HCT116 (cell line): ENCODE measurements around the gene PLA2R1. TPM values are rescaled to one million over a fixed set of nuclear protein-coding genes. Genes with fewer than 3 reads are reported as not detected.

Experiments used
- ATAC-seq: fragments of 200-7000 bp; cut with Tn5 transposase; 2 replicates; pipeline ENCODE4 v1.9.1; 2020; ENCODE audit warnings: mild to moderate bottlenecking, moderate library complexity
- BruUV-seq: library from RNA; stranded (reverse); fragments of 400-500 nt; replicated peaks from 2 replicates; lab custom pipeline; 2021; lab: Mats Ljungman, UMichigan
- CTCF ChIA-PET: fragments of 300-600 bp; sonication (Branson Sonifier 250); formaldehyde crosslinking; loops from one replicate; lab custom pipeline; 2021; ENCODE audit warnings: antibody characterized with exemption; lab: Charles Lee
- POLR2A ChIA-PET: fragments of 300-600, 350-600 bp; sonication (Branson Sonifier 250); formaldehyde crosslinking; loops from one replicate; lab custom pipeline; 2021; ENCODE audit warnings: antibody characterized with exemption; lab: Charles Lee
- RAD21 ChIA-PET, 2 experiments: fragments of 300-600 bp; sonication (Branson Sonifier 250); formaldehyde crosslinking; loops; one replicate each; lab custom pipeline; 2023; ENCODE audit warnings: low total read pairs in 2 of 2; ENCODE audit not compliant: uncharacterized antibody in 2 of 2, unreplicated experiment in 2 of 2, low non-redundant PET in 1 of 2; lab: Charles Lee
- DNase-seq: peaks from one replicate; pipeline ENCODE4 v3.0.0-alpha.2; 2010; ENCODE audit warnings: low read depth, low spot score
- H2AFZ ChIP-seq: fragments of 200-600 bp; shearing (Covaris generic), sonication (generic); 2 replicates; pipeline ENCODE4 v1.6.1; 2017; ENCODE audit warnings: low read depth, mixed run types, mixed read lengths, antibody characterized with exemption, low read length; ENCODE audit not compliant: poor library complexity, severe bottlenecking
- H3K27ac ChIP-seq: 2 replicates; pipeline ENCODE4 v1.5.1; 2012; ENCODE audit warnings: low read depth, low read length
- H3K27me3 ChIP-seq: fragments of 200-600 bp; sonication (generic); 2 replicates; pipeline ENCODE4 v1.6.1; 2016; ENCODE audit warnings: mixed run types, low read length, mixed read lengths; ENCODE audit not compliant: insufficient read depth
- H3K36me3 ChIP-seq, 2 experiments: fragments of 200-500 bp in 1 of 2; fragments of 200-600 bp in 1 of 2; sonication (Bioruptor generic) in 1 of 2; sonication (generic) in 1 of 2; 2 replicates each; pipeline versions ENCODE4 v1.5.1 to v1.6.1; 2014 to 2016; ENCODE audit warnings: low read length in 2 of 2, inconsistent platforms in 1 of 2, mixed read lengths in 1 of 2, mixed run types in 1 of 2; ENCODE audit not compliant: insufficient read depth in 2 of 2, control insufficient read depth in 1 of 2
- H3K4me1 ChIP-seq, 2 experiments: fragments of 200-600 bp in 1 of 2; sonication (generic) in 1 of 2; 2 replicates each; pipeline versions ENCODE4 v1.5.1 to v1.6.1; 2012 to 2017; ENCODE audit warnings: low read length in 2 of 2, inconsistent platforms in 1 of 2, mild to moderate bottlenecking in 1 of 2, mixed read lengths in 1 of 2, mixed run types in 1 of 2, moderate library complexity in 1 of 2; ENCODE audit not compliant: insufficient read depth in 2 of 2, control insufficient read depth in 1 of 2
- H3K4me2 ChIP-seq: fragments of 200-600 bp; sonication (generic); 2 replicates; pipeline ENCODE4 v1.6.1; 2017; ENCODE audit warnings: mixed run types, low read length, mixed read lengths
- H3K4me3 ChIP-seq, 2 experiments: fragments of 200-600 bp in 1 of 2; sonication (generic) in 1 of 2; replicated peaks in 1 of 2; 2 replicates each; pipeline ENCODE4 v1.5.1; 2011 to 2016; ENCODE audit warnings: low read length in 2 of 2, control low read depth in 1 of 2, low read depth in 1 of 2, mild to moderate bottlenecking in 1 of 2, mixed read lengths in 1 of 2, mixed run types in 1 of 2
- H3K79me2 ChIP-seq: fragments of 200-600 bp; sonication (generic); 2 replicates; pipeline ENCODE4 v1.6.1; 2017; ENCODE audit warnings: mild to moderate bottlenecking, mixed run types, low read length, moderate library complexity, mixed read lengths; ENCODE audit not compliant: insufficient read depth
- H3K9ac ChIP-seq: fragments of 200-600 bp; sonication (generic); 2 replicates; pipeline ENCODE4 v1.6.1; 2016; ENCODE audit warnings: low read length, mixed read lengths
- H3K9me2 ChIP-seq: fragments of 200-600 bp; sonication (generic), shearing (Covaris generic); 2 replicates; pipeline ENCODE4 v1.6.1; 2017; ENCODE audit warnings: mixed run types, mild to moderate bottlenecking, moderate library complexity; ENCODE audit not compliant: insufficient read depth
- H3K9me3 ChIP-seq, 2 experiments: fragments of 200-500 bp in 1 of 2; fragments of 200-600 bp in 1 of 2; sonication (Bioruptor generic) in 1 of 2; sonication (generic) in 1 of 2; 2 replicates each; pipeline ENCODE4 v1.6.1; 2014 to 2017; ENCODE audit warnings: low read length in 2 of 2, mixed read lengths in 2 of 2, inconsistent platforms in 1 of 2, low read depth in 1 of 2, mild to moderate bottlenecking in 1 of 2, mixed run types in 1 of 2, moderate library complexity in 1 of 2; ENCODE audit not compliant: control insufficient read depth in 1 of 2, insufficient read depth in 1 of 2
- H4K20me1 ChIP-seq: fragments of 200-600 bp; sonication (generic), shearing (Covaris generic); 2 replicates; pipeline ENCODE4 v1.6.1; 2017; ENCODE audit warnings: mixed run types, mild to moderate bottlenecking, moderate library complexity; ENCODE audit not compliant: insufficient read depth
- CBX3 ChIP-seq: IDR thresholded peaks from 2 replicates; pipeline ENCODE4 v1.6.1; 2012; ENCODE audit warnings: low read depth
- ELF1 ChIP-seq: IDR thresholded peaks from 2 replicates; pipeline ENCODE4 v1.6.1; 2012; ENCODE audit warnings: low read depth, borderline replicate concordance
- FOSL1 ChIP-seq: IDR thresholded peaks from 2 replicates; pipeline ENCODE4 v1.6.1; 2012; ENCODE audit warnings: low read depth
- MAX ChIP-seq: IDR thresholded peaks from 2 replicates; pipeline ENCODE4 v1.6.1; 2012
- SIN3A ChIP-seq: IDR thresholded peaks from 2 replicates; pipeline ENCODE4 v1.6.1; 2012; ENCODE audit warnings: low read depth
- SP1 ChIP-seq: IDR thresholded peaks from 2 replicates; pipeline ENCODE4 v1.6.1; 2012; ENCODE audit warnings: low read depth
- intact Hi-C: fragments of 100-400 bp; cut with micrococcal nuclease; formaldehyde crosslinking; loops from 2 replicates; pipeline ENCODE4 v1.10.0; 2022
- total RNA-seq: library from RNA; stranded (reverse); gene quantifications from one replicate; pipeline ENCODE4 v1.2.1, GENCODE V29; 2021; ENCODE audit not compliant: unreplicated experiment
- TF ChIP-seq, protein P1 (sequence below): IDR thresholded peaks from 2 replicates; pipeline ENCODE4 v1.6.1; 2012; ENCODE audit warnings: low read depth
- TF ChIP-seq, protein P2 (sequence below), 3 experiments: fragments of 200-600 bp in 1 of 3; sonication (generic) in 1 of 3; IDR thresholded peaks in 2 of 3; conservative IDR thresholded peaks in 1 of 3; 2 replicates each; pipeline ENCODE4 v1.5.1; 2012 to 2017; ENCODE audit warnings: low read depth in 2 of 3, low read length in 2 of 3, antibody characterized with exemption in 1 of 3, borderline replicate concordance in 1 of 3, control low read depth in 1 of 3, mild to moderate bottlenecking in 1 of 3, mixed read lengths in 1 of 3, mixed run types in 1 of 3, moderate library complexity in 1 of 3; ENCODE audit not compliant: insufficient read depth in 1 of 3

PLA2R1 gene
- total RNA-seq, 1 experiment from 2014 or later, result 0.34 TPM

- TF ChIP-seq SP1 (no peak), SIN3A (no peak), CBX3 (no peak), FOSL1 (no peak), ELF1 (no peak)
- TF ChIP-seq, protein P1, sequence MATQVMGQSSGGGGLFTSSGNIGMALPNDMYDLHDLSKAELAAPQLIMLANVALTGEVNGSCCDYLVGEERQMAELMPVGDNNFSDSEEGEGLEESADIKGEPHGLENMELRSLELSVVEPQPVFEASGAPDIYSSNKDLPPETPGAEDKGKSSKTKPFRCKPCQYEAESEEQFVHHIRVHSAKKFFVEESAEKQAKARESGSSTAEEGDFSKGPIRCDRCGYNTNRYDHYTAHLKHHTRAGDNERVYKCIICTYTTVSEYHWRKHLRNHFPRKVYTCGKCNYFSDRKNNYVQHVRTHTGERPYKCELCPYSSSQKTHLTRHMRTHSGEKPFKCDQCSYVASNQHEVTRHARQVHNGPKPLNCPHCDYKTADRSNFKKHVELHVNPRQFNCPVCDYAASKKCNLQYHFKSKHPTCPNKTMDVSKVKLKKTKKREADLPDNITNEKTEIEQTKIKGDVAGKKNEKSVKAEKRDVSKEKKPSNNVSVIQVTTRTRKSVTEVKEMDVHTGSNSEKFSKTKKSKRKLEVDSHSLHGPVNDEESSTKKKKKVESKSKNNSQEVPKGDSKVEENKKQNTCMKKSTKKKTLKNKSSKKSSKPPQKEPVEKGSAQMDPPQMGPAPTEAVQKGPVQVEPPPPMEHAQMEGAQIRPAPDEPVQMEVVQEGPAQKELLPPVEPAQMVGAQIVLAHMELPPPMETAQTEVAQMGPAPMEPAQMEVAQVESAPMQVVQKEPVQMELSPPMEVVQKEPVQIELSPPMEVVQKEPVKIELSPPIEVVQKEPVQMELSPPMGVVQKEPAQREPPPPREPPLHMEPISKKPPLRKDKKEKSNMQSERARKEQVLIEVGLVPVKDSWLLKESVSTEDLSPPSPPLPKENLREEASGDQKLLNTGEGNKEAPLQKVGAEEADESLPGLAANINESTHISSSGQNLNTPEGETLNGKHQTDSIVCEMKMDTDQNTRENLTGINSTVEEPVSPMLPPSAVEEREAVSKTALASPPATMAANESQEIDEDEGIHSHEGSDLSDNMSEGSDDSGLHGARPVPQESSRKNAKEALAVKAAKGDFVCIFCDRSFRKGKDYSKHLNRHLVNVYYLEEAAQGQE, result no peak
- TF ChIP-seq, all 23 proteins: peak for 0
These were observed 67.4 kb downstream of the PLA2R1 start (continued) for GRCh38 chr2:159995038-159995437.

DNA sequence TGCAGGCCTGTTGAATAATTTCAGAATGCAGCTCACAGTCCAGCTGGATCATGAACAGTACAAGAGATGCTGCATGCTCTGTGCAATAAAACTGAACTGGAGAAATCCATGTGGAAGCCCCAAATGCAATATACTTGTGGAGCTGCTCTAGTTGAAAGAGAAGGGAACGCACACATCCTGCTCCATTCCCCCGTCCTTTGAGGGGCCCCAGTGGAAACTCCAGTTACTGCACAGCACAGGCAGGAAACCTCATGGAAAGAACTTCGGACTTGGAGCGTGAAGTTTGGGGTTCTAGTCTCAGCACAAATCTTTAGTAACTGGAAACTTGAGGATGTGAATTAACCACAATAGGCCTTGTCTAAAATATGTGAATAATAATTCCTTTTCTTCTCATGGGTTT, 73.2 kb downstream of the PLA2R1 start:
- Histone ChIP-seq H3K36me3 (no peaks in the 10 kb centered on the region), H3K27me3 (no peaks in the 10 kb centered on the region), H3K27ac (no peak overlapping the region), H3K79me2 (no peaks in the 10 kb centered on the region), H3K9me3 (no peaks in the 10 kb centered on the region), H3K4me3 (no peak overlapping the region), H3K4me1 (no peaks in the 10 kb centered on the region), H3K4me2 (no peak overlapping the region), H2AFZ (no peak overlapping the region), H3K9ac (no peak overlapping the region), H3K9me2 (no peaks in the 10 kb centered on the region), H4K20me1 (no peaks in the 10 kb centered on the region)
- RAD21 ChIA-PET, result no interaction called here
- CTCF ChIA-PET, result no interaction called here
- no peak for TF ChIP-seq MAX
- TF ChIP-seq, protein P2, sequence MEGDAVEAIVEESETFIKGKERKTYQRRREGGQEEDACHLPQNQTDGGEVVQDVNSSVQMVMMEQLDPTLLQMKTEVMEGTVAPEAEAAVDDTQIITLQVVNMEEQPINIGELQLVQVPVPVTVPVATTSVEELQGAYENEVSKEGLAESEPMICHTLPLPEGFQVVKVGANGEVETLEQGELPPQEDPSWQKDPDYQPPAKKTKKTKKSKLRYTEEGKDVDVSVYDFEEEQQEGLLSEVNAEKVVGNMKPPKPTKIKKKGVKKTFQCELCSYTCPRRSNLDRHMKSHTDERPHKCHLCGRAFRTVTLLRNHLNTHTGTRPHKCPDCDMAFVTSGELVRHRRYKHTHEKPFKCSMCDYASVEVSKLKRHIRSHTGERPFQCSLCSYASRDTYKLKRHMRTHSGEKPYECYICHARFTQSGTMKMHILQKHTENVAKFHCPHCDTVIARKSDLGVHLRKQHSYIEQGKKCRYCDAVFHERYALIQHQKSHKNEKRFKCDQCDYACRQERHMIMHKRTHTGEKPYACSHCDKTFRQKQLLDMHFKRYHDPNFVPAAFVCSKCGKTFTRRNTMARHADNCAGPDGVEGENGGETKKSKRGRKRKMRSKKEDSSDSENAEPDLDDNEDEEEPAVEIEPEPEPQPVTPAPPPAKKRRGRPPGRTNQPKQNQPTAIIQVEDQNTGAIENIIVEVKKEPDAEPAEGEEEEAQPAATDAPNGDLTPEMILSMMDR (IDR thresholded peaks at IDR 0.05 in 2 of 3, conservative IDR thresholded peaks at IDR 0.05 in 1 of 3; ENCODE audit: borderline replicate concordance in 1 of 3, insufficient read depth in 1 of 3, low read depth in 2 of 3, low read length in 2 of 3), result peak in 1 of 3 experiments; percentile 18; a peak in 2 of 6 replicates
- POLR2A ChIA-PET, result no interaction called here
- DNase-seq, result no peak
- intact Hi-C loops, result no loop called here
- ATAC-seq, result peak; percentile 47
- BruUV-seq, result no TSS peak
